GM12878 (cell line): Measurements from ENCODE around the gene PRKCD. TPM values are rescaled to one million over a fixed set of nuclear protein-coding genes. Genes with fewer than 3 reads are reported as not detected.

Experiments used
- CTCF ChIP-seq, 3 experiments: IDR thresholded peaks in 2 of 3; conservative IDR thresholded peaks in 1 of 3; 2 replicates each; pipeline ENCODE4 v1.5.1; 2011; ENCODE audit warnings: low read depth in 3 of 3, low read length in 3 of 3, mild to moderate bottlenecking in 3 of 3, control low read depth in 2 of 3, moderate library complexity in 2 of 3, inconsistent platforms in 1 of 3, mixed read lengths in 1 of 3; ENCODE audit not compliant: control insufficient read depth in 2 of 3, insufficient read depth in 1 of 3; ENCODE audit errors: extremely low read depth in 1 of 3
- ELK1 ChIP-seq: IDR thresholded peaks from 2 replicates; pipeline ENCODE4 v1.6.1; 2012; ENCODE audit warnings: low read depth, low read length, improper control_type of control experiment
- EP300 ChIP-seq, 2 experiments: fragments of 150-350 bp in 1 of 2; IDR thresholded peaks; 2 replicates each; pipeline ENCODE4 v1.6.1; 2011 to 2012; ENCODE audit warnings: low read depth in 2 of 2, low read length in 2 of 2, borderline replicate concordance in 1 of 2, improper control_type of control experiment in 1 of 2, inconsistent platforms in 1 of 2; ENCODE audit not compliant: control insufficient read depth in 1 of 2
- EZH2 ChIP-seq: IDR thresholded peaks from 2 replicates; pipeline ENCODE4 v1.6.1; 2012; ENCODE audit warnings: low read depth, mild to moderate bottlenecking, control low read depth, inconsistent platforms, low read length, borderline replicate concordance; ENCODE audit not compliant: control insufficient read depth
- FOXK2 ChIP-seq: fragments of 450-650 bp; IDR thresholded peaks from 2 replicates; pipeline ENCODE4 v1.6.1; 2017; ENCODE audit warnings: mild to moderate bottlenecking, moderate library complexity
- HDGF ChIP-seq: fragments of 450-650 bp; IDR thresholded peaks from 2 replicates; pipeline ENCODE4 v1.6.1; 2016; ENCODE audit warnings: antibody characterized with exemption
- JUNB ChIP-seq: IDR thresholded peaks from 2 replicates; pipeline ENCODE4 v1.6.1; 2016; ENCODE audit warnings: antibody characterized with exemption, mild to moderate bottlenecking
- KDM1A ChIP-seq: fragments of 200-600 bp; sonication (generic); IDR thresholded peaks from 2 replicates; pipeline ENCODE4 v1.6.1; 2016; ENCODE audit warnings: borderline replicate concordance
- MAX ChIP-seq: IDR thresholded peaks from 2 replicates; pipeline ENCODE4 v1.6.1; 2012; ENCODE audit warnings: low read depth, low read length, improper control_type of control experiment
- RELB ChIP-seq: fragments of 450-650 bp; IDR thresholded peaks from 2 replicates; pipeline ENCODE4 v1.6.1; 2017; ENCODE audit warnings: low read depth, mild to moderate bottlenecking, moderate library complexity
- RUNX3 ChIP-seq: IDR thresholded peaks from 2 replicates; pipeline ENCODE4 v1.6.1; 2012; ENCODE audit warnings: low read length, inconsistent platforms
- SPI1 ChIP-seq: IDR thresholded peaks from 2 replicates; pipeline ENCODE4 v1.6.1; 2011; ENCODE audit warnings: low read depth, mild to moderate bottlenecking, low read length, moderate library complexity, borderline replicate concordance; ENCODE audit not compliant: insufficient read depth
- TCF12 ChIP-seq: IDR thresholded peaks from 2 replicates; pipeline ENCODE4 v1.6.1; 2011; ENCODE audit warnings: low read depth, mild to moderate bottlenecking, low read length
- TCF3 ChIP-seq: IDR thresholded peaks from 2 replicates; pipeline ENCODE4 v1.6.1; 2012; ENCODE audit warnings: low read depth, mild to moderate bottlenecking, low read length, borderline replicate concordance; ENCODE audit not compliant: insufficient read depth
- YY1 ChIP-seq: IDR thresholded peaks from 2 replicates; pipeline ENCODE4 v1.6.1; 2011; ENCODE audit warnings: low read depth, mild to moderate bottlenecking, low read length
- ZNF592 ChIP-seq: fragments of 450-650 bp; IDR thresholded peaks from 2 replicates; pipeline ENCODE4 v1.6.1; 2017; ENCODE audit warnings: mild to moderate bottlenecking, moderate library complexity
- ZZZ3 ChIP-seq: IDR thresholded peaks from 2 replicates; pipeline ENCODE4 v1.6.1; 2011; ENCODE audit warnings: low read depth; ENCODE audit not compliant: control insufficient read depth, insufficient read length
- polyA plus RNA-seq, 11 experiments: library from polyadenylated mRNA; depleted of rRNA in 4 of 11; unstranded in 6 of 11; stranded (reverse) in 5 of 11; fragments of >200 nt; fragmentation: Nextera tagmentation in 4 of 11; fragmentation: Illumina TruSeq in 1 of 11; extraction: Ambion mirVana in 4 of 11; extraction: Trizol in 1 of 11; gene quantifications; 1 replicate in 1 of 11; 2 replicates in 10 of 11; pipeline versions ENCODE4 v1.2.1 to v1.2.3, GENCODE V29; 2011 to 2016; ENCODE audit warnings: inconsistent platforms in 2 of 11, missing spikeins in 2 of 11, low read depth in 1 of 11
- total RNA-seq, 4 experiments: library from RNA; depleted of rRNA in 3 of 4; stranded (reverse); fragments of >200 nt in 3 of 4; fragmentation: Illumina TruSeq in 1 of 4; extraction: Trizol in 1 of 4; gene quantifications; 2 replicates each; pipeline versions ENCODE4 v1.2.1 to v1.2.3, GENCODE V29; 2013 to 2021

PRKCD gene
- total and polyA plus RNA-seq, 10 of the 15 experiments (the other 5 are each of a cell fraction or from before 2014, with no cell fraction given), result 10.0 to 114 (median 42.4) TPM

- TF ChIP-seq TCF12, result peak; percentile 74; the same call in 1 of the 2 replicates
- no peak for TF ChIP-seq ELK1
- no peak for TF ChIP-seq ZZZ3
- no peak for TF ChIP-seq SPI1
- TF ChIP-seq RELB, result peak; percentile 72; the same call in 1 of the 2 replicates
- TF ChIP-seq EZH2, result no peak
- 0 out of 2 replicates have a peak, but pooled peaks have one; percentile 40 for TF ChIP-seq FOXK2
- TF ChIP-seq RUNX3, result peak; percentile 95
- TF ChIP-seq TCF3, result peak; percentile 49; the same call in 1 of the 2 replicates
- TF ChIP-seq HDGF, result peak; percentile 96
- TF ChIP-seq ZNF592, result no peak
- TF ChIP-seq JUNB, result no peak; the same call in 1 of the 2 replicates
- TF ChIP-seq MAX, result peak; percentile 55; the same call in 1 of the 2 replicates
- no peak; the same call in 1 of the 2 replicates for TF ChIP-seq YY1
- peak in 1 of 2 experiments; percentile 3; a peak in 1 of 4 replicates for TF ChIP-seq EP300 (IDR thresholded peaks at IDR 0.05; ENCODE audit: borderline replicate concordance in 1 of 2, control insufficient read depth in 1 of 2, low read depth in 2 of 2, low read length in 2 of 2)
- no peak for TF ChIP-seq KDM1A
- TF ChIP-seq CTCF (IDR thresholded peaks at IDR 0.05 in 2 of 3, conservative IDR thresholded peaks at IDR 0.05 in 1 of 3; ENCODE audit: control insufficient read depth in 2 of 3, extremely low read depth in 1 of 3, insufficient read depth in 1 of 3, low read depth in 3 of 3, low read length in 3 of 3), result no peak
Observed at GRCh38 chr3:53170325-53171063, 9.5 kb downstream of the PRKCD start (continued).
